ENCODE results near the gene TSACC.
"Not testable (repeated sequence)": the region's sequence is repeated elsewhere in the genome, so short reads cannot be mapped to it uniquely, and the experiment has no call there.

Gene TSACC

DNA sequence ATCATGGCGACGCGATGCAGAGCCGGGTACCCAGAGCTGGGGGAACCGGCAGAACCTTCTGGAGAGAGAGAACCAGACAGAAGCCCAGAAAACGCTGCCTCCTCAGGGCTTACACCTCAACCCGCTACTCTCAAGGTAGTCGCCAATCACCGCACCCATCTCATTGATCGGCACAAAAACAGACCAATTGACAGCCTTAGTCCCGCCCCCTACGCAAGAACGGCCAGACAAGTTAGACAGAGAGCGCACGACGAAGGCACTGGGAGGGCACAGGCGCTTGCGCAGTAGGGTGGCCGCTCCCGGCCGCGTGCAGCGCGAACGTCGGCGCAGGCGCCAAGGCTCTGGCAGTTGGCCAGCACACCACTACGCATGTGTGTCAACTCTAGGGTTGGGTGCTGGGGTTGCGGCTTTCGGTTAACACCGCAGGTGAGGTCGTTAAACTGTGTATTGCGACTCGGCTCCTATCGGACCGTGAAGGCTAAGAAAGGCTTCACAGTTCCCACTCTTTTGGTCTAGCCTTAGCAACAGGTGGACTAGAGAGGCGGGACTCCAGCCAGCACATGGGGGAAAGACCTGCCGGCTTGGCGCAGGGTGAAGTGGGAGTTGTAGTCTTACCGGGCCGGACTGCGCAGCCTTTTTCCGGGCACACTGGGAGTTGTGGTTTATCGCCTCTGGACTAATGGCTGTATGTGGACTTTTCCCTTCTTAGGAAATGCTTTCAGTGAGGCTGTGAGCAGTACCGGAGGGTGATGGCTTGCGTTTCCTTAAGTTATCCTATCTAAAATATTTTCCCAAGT lies at the start of gene TSACC, which contains the start of gene CCT3:
Gene TSACC (plus strand): TSS at position 347 of the 797 bp plus-strand sequence. CDS start 1,232 bp downstream, outside the sequence.
Gene CCT3 (minus strand): TSS at position 113 of the 797 bp plus-strand sequence. CDS start 108 bp downstream, at position 5.
- peak; percentile 100 for DNase-seq (ENCODE audit: low read depth in 2 of 2)

DNA sequence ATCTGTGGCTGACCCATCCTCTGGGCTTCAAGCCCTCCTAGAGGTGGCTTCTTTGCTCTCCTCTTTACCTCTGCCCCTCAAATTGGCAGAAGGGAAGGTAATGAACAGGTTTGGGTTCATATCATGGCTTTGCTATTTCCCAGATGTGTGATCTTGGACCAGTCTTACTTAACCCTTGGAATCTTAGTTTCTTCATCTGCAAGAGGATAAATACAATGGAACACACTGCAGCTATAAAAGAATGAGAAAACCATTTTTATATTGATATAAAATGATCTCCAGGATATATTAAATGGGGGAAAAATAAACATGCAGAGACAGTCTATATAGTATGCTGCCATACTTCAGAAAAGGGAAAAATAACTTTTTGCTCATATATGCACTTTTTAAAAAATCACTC lies 48.5 kb upstream of the TSACC start:
- DNase-seq (ENCODE audit: low read depth in 2 of 2) = no peak

DNA sequence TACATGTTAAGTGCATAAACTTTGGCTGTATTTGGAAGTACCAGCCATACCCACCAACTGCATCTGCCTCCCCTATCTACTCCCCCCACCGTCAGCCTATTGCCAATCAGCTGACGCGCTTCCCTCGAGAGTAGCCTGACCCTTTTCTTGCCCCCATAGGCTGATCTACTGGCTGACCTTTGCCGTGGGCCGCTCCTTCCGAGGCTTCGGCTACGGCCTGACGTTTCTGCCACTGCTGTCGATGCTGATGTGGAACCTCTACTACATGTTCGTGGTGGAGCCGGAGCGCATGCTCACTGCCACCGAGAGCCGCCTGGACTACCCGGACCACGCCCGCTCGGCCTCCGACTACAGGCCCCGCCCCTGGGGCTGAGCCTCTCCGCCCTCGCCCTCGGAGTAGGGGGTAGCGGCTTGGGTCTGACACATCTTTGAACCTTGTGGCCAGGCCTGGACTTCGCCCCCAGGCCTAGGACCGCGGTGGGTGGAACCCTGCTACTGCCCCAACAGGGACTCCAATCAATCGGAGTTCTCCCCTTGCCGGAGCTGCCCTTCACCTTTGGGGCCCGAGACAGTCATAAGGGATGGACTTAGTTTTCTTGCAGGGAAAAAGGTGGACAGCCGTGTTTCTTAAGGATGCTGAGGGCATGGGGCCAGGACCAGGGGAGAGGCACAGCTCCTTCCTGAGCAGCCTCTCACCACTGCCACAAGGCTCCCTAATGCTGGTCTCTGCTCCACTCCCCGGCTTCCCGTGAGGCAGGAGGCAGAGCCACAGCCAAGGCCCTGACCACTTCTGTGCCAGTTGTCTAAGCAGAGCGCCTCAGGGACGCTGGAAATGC lies 46.9 kb upstream of the TSACC start:
- peak; percentile 23 to 25 for DNase-seq (ENCODE audit: low read depth in 2 of 2)

DNA sequence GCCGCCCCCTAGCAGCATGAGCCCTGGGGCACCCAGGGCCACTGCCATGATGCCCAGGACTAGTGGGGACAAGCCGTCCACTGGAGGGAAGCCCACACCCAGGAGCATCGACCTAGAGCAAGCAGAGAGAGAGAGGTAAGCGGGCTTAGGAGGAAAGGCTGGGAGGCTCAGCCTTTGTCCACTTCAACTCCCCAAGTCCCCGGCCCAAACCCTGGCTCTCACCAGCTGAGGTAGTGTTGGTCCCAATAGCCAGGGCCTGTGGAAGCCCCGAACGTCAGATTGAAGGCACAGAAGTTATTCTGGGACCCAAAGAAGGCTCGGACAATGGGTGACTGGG lies 45.3 kb upstream of the TSACC start:
- DNase-seq (ENCODE audit: low read depth in 2 of 2) = no peak

DNA sequence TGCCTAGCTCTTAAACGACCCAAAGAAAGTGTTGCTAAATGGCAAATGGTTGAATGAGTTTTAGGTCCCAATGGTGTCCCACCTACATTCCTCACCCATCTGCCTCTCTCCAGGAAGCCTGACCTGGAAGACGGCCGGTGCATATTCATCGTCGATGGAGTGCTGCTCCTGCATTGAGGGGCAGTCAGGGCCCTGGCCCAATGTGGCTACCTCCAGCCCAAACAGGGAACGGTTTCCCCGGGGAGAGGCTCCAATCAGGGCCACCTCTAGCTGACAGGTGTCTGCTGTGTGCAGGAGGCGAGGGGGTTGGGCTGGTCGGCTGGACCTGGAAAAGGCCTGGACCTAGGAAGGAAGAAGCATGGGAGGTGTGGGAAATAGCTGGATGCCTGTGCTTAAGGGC lies 44.4 kb upstream of the TSACC start:
- no peak for DNase-seq (ENCODE audit: low read depth in 2 of 2)

DNA sequence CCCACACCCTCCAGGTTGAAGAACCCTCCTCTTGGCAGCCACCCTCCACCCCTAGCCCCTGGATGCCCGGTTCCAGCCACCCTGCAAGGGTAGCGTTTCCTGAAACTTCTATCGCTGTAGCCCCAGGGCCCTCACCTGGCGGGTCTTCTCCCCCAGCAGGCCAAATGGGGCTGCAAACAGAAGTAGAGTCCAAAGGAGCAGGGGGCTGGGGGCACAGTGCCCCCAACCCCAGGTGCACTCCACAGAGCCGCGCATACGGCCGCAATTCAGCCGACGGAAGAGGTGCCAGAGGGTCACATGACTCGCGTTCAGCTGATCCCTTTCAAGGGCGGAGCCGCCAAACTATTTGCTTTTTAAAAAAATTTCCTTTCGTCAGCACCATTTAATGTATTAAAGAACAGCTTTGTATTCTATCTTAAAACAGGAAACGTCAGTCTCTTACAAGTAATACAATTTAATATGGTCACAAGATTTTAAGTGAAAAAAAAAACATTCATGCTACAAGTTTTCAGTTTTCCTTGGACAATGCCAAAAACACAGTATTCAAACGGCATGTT lies 42.9 kb upstream of the TSACC start, which contains the start of gene GLMP:
Gene GLMP (minus strand): TSS at position 289 of the 557 bp plus-strand sequence. CDS start 34 bp downstream, at position 255.
- peak; percentile 16 to 20 for DNase-seq (ENCODE audit: low read depth in 2 of 2)

DNA sequence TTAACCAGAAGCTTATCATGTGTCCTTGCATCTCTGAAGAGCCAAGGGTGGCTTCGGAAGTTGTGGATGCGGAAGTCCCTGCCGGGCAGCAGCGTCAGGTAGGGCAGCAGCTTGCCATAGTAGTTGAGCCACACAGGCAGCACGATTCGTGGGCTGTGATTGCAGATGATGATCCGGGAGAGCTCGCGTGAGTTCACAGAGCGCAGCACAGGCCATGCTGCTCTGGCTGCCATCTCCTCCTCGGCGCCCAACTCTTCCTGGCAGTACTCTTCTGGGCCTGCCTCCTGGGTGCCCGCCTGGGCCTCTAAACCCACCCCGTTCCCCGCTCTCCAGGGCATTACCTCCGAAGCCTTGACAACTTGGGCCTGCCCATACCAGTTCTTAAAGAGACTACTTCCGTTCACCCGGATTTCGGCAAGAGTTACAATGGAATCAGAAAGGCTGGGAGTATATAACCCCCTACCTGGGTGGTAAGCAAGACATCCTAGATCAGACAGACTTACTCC lies 39.4 kb upstream of the TSACC start, which contains the start of gene VHLL:
Gene VHLL (minus strand): TSS at position 456 of the 506 bp plus-strand sequence. CDS start 118 bp downstream, at position 338.
- DNase-seq (ENCODE audit: low read depth in 2 of 2) = no peak

DNA sequence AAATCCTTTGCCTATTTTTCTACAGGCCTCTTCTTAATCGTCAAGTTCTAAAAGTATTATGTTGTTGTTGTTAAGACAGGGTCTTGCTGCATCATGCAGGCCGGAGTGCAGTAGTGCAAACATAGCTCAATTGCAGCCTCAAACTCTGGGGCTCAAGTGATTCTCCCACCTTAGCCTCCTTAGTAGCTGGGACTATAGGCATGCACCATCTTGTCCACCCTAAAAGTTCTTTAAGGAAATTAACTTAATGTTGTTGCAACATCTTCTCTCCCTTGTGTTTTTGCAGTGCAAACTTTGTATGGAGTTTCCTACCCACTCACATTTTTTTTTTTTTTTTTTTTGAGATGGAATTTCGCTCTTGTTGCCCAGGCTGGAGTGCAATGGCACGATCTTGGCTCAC lies 35.1 kb upstream of the TSACC start:
- DNase-seq (ENCODE audit: low read depth in 2 of 2) = no peak

DNA sequence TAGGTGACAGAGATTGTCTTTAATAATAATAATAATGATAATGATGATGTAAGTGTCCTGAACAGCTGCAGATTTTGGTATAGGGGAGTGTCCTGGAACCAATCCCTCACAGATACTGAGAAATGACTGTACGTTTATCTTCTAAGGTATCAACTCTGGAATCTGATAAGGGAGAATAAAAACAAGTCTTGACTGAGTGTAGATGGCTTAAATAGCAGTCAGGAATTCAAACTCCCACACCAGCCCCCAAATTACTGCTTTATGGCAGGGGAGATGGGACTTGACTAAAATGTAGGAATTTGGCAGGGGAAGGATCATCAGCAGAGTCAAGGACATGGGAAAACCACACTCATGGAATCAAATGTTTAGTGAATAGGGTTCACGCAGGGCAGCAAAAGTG lies 33.1 kb upstream of the TSACC start:
- DNase-seq (ENCODE audit: low read depth in 2 of 2) = no peak

DNA sequence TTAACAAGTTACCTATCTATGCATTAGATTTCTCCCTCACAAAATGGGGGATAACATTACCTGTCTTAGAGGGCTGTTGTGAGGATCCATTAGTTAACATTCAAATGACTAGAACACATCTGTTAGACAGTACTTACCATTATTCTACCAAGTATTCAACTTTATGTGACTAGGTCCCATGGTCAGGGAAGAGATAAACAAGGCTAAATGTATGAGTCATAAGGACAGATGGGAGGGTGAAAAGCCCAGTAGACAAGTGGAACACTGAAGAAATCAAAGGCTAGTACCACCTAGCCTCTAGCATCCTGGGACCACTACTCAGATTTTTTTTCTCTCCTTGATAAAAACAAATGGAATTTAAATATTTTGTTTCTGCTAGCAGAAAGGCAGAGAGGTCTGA lies 30.2 kb upstream of the TSACC start:
- DNase-seq (ENCODE audit: low read depth in 2 of 2) = no peak

DNA sequence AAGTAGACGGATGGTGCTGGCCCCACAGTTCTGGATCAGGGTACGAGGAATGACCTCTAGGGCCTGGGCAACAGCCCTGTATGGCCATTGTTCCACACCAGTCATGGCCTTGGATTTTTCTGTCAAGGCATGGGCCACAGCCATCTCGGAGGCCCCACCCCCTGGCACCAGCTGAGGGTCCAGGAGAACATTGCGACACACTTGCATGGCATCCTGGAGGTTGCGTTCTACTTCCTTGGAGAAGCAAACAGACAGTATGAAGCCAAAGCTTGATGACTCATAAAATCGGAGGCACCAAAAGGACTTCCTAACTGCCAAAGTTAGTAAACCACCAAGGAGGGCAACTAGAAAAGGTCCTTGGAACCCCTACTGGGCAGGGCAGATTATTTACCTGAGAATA lies 27.4 kb upstream of the TSACC start:
- no peak for DNase-seq (ENCODE audit: low read depth in 2 of 2)

DNA sequence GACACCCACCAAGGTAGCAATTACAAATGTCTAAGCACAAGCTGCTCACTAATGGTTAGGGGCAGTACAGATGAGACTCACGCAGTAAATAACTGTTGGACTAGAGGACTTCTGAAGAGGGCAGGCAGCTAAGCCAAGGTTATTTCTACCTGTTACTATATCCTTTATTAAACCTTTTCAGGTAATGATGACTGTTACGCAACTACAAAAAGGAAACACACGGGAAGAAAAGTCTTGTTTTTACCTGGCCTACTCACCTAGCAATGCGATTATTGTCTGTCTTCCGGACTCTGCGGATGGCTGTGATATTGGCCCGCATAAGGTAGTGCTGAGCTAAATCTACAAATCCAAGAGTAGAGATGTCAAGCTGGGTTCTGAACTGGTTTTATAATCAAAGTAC lies 21.4 kb upstream of the TSACC start:
- no peak for DNase-seq (ENCODE audit: low read depth in 2 of 2)

DNA sequence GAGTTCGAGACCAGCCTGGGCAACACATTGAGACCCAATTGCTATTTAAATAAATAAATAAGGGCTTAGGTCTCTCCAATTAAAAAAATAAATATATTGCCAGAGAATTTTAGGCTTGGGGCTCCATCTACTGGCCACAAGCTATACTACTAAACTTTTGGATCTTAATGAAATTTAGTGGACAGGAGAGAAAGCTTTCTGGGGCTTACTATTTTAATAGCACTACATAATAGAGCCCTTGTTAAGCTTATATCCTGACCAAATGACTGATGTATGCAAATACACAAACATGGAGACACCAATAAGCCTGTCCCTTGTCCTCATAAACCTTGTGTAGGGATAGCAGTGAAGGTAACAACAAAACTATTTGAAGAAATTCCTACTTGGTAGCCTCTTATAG lies 18.7 kb upstream of the TSACC start:
- DNase-seq (ENCODE audit: low read depth in 2 of 2) = no peak

DNA sequence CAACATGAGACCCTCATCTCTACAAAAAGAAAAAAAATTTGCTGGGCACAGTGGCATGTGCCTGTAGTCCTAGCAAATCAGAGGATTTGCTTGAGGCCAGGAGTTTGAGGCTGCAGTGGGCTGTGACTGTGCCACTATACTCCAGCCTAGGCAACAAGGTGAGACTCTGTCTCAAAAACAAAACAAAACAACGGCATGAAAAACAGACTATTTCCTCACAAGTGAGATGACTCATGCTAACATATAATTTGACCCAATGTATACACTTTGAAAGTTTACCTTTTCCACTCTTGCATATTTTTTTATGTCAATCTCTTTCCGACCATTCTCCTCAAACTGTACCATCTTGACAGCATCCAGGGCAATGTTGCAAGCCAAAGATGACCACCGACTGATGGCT lies 17.8 kb upstream of the TSACC start:
- DNase-seq (ENCODE audit: low read depth in 2 of 2) = no peak

DNA sequence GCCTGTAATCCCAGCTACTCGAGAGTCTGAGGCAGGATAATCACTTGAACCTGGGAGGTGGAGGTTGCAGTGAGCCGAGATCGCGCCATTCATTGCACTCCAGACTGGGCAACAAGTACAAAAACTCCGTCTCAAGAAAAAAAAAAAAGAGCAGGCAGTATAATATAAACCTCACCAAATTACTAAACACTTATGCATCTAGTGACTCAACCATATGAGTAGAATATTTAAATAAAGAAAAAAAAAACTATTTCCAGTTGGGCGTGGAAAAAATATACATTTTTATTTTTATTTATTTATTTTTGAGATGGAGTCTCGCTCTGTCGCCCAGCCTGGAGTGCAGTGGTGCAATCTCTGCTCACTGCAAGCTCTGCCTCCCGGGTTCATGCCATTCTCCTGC lies 15.1 kb upstream of the TSACC start:
- not testable (repeated sequence) for DNase-seq (ENCODE audit: low read depth in 2 of 2)

DNA sequence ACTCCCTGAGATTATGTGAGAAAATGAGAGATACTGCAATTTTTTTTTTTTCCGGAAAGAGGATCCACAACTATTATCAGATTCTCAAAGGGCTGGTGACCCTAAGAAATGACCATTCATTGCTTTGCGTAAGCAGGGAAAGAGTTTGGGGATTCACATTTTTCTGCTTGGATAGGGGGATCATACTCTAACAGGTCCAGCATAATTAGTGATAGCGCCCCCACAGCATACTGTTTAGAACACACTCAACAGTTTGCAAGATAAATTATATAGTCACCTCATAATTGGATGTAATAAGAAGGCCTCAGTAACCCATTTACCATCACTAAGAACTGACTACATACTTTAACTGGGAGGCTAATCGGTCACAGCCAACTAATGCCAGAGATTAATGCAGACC lies 2.1 kb upstream of the TSACC start:
- DNase-seq (ENCODE audit: low read depth in 2 of 2) = no peak

DNA sequence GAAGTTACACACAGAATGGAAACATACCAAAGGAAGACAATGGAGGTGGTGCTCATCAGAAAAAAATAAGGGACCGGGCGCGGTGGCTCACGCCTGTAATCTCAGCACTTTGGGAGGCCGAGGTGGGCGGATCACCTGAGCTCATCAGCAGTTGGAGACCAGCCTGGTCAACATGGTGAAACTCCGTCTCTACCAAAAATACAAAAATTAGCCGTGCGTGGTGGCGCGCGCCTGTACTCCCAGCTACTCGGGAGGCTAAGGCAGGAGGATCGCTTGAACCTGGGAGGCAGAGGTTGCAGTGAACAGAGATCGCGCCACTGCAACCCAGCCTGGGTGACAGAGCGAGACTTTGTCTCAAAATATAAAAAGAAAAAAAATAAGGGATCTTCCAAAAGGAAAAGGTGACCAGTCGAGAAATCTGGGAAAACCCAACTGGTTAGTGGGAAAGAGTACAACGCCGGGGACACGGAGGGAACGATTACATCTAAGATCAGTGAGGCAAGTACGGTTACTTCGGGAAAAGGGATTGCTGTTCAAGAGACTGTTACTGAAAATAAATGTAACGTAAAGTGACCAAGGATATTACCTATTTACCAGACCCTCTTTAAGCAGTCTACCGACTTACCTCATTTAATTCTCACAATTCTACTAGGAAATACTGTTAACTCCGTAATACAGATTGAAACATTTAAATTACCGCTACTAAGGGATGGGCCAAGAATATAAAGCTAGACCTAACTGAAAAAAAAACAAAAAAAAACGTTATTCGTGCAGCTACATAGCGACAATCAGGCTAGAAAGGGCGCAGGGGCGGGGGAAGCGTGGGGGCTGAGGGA lies 1.1 kb upstream of the TSACC start:
- no peak for DNase-seq (ENCODE audit: low read depth in 2 of 2)

DNA sequence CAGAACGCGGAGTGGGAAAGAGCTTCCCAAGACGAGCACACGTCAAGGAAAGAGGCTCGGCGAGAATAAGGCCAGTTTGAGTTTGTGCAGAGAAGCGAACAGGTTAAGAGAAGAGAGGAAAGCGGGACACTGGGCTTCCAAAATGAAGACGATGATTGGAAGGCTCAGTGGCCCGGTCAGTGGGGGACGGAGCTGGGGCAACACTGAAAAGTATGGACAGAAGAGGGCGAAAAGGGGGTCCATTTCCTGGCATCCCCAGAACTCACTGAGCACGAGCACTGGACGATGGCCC lies 492 bp upstream of the TSACC start:
- no peak for DNase-seq (ENCODE audit: low read depth in 2 of 2)

DNA sequence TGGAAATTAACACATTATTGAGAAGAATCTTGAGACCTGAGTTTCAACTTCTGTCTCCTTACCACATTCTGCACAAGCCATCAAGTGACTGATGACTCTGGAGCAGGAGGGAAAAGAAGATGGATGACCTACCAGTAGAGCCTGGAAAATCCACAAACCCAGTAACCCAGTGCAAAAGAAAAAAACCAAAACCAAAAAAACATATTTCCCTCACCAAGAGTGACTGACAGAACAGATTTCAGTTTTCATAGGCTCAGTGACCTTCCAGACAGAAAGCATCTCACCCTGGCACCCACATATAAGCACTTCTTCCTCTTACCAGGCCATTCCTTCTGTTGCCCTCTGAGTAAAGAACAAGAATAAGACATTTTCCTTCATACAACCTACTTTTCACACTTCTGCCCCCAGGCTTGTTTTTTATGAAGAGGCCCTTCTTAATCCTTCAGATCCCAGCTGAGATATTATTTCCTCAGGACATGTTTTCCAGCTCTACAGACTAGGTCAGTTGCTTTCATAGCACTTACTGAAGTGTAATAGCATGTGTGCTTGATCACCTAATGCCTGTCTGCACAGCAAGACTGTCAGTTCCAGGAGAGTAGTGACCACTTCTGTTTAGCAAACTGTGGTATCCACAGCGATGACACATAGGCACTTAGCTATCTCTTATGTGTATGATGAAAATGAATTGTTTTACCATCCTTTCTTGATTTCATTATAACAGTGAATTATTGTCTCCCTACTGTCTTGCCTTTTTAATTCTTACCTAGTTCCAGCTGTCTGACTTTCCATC lies 4.0 kb downstream of the TSACC start:
- no peak for DNase-seq (ENCODE audit: low read depth in 2 of 2)

DNA sequence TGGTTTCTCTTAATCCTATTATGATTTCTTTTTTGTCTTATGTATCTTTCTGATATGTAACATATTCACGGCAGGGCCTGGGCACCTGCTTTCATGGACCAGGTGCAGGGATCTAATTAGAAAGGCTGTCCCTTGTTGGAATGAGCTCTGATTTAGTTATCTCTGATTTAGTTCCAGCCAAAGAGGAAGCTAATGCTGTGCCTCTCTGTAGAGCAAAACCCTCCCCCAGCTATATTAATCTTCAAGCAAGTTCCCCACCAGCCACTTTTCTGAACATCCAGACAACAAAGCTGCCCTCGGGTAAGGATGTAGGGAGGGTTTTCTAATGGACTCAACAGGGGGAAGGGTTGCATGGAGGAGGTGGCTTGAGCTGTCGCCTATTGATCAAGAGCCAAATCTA lies 6.1 kb downstream of the TSACC start:
- no peak for DNase-seq (ENCODE audit: low read depth in 2 of 2)

DNA sequence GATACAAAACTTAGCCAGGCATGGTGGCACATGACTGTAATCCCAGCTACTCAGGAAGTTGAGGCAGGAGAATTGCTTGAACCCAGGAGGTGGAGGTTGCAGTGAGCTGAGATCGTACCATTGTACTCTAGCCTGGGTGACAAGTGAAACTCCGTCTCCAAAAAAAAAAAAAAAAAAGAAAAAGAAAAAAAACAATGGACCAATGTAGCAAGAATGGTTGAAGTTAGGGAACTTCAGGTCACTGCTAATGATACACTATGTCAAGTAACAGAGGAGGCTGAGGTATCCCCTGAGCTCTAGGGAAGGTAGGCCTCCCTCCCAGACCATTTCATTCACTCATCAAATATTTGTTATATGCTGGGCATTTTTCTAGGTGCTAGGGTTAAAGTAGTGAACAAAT lies 7.7 kb downstream of the TSACC start:
- DNase-seq (ENCODE audit: low read depth in 2 of 2) = not testable (repeated sequence)
